GM12878 (cell line): Measurements from ENCODE around the gene ANO1. TPM values are rescaled to one million over a fixed set of nuclear protein-coding genes. Genes with fewer than 3 reads are reported as not detected.

ENCODE experiments used
- ATAC-seq: fragments of 200-7000 bp; cut with Tn5 transposase; 3 replicates; pipeline ENCODE4 v1.9.1; 2020; ENCODE audit warnings: mild to moderate bottlenecking, moderate library complexity
- BruUV-seq: library from RNA; stranded (reverse); fragments of 400-500 nt; replicated peaks from 2 replicates; lab custom pipeline; 2021; lab: Mats Ljungman, UMichigan
- CTCF ChIA-PET: fragments of 300-600 bp; sonication (Branson Sonifier 250); formaldehyde crosslinking; extraction: SDS; loops from one replicate; lab custom pipeline; 2021; ENCODE audit warnings: inconsistent platforms; lab: Yijun Ruan, JAX
- POLR2A ChIA-PET: fragments of 350-600 bp; formaldehyde crosslinking; extraction: SDS; loops from one replicate; lab custom pipeline; 2021; ENCODE audit warnings: inconsistent platforms; lab: Charles Lee
- RAD21 ChIA-PET: fragments of 300-600 bp; sonication (Branson Sonifier 250); formaldehyde crosslinking; loops from one replicate; lab custom pipeline; 2023; ENCODE audit warnings: antibody characterized with exemption; ENCODE audit not compliant: unreplicated experiment; lab: Charles Lee
- SMC1A ChIA-PET: fragments of 300-600 bp; sonication (Branson Sonifier 250); formaldehyde crosslinking; loops from one replicate; lab custom pipeline; 2023; ENCODE audit not compliant: unreplicated experiment, uncharacterized antibody; lab: Charles Lee
- DNase-seq: peaks from one replicate; pipeline ENCODE4 v3.0.0-alpha.2; 2011; ENCODE audit warnings: low read depth, low spot score
- FAIRE-seq: peaks from 3 replicates; lab custom pipeline; 2011; peaks lifted over from hg19 to GRCh38; lab: Jason Lieb, UNC
- H2AFZ ChIP-seq: 2 replicates; pipeline ENCODE4 v1.6.0; 2011; ENCODE audit warnings: low read depth, low read length, control low read depth; ENCODE audit not compliant: control insufficient read depth
- H3K27ac ChIP-seq: 2 replicates; pipeline ENCODE4 v1.5.1; 2011; ENCODE audit warnings: control low read depth; ENCODE audit not compliant: control insufficient read depth, insufficient read depth
- H3K27me3 ChIP-seq, 2 experiments: replicated peaks in 1 of 2; 2 replicates each; pipeline versions ENCODE4 v1.6.0 to v1.6.1; 2011; ENCODE audit warnings: low read length in 1 of 2; ENCODE audit not compliant: control insufficient read depth in 2 of 2, insufficient read depth in 2 of 2
- H3K36me3 ChIP-seq, 2 experiments: 2 replicates each; pipeline ENCODE4 v1.5.1; 2011; ENCODE audit warnings: low read length in 1 of 2; ENCODE audit not compliant: control insufficient read depth in 2 of 2, insufficient read depth in 2 of 2
- H3K4me1 ChIP-seq: 2 replicates; pipeline ENCODE4 v1.6.1; 2011; ENCODE audit warnings: mild to moderate bottlenecking, low read length, moderate library complexity, mixed read lengths; ENCODE audit not compliant: control insufficient read depth, insufficient read depth
- H3K4me2 ChIP-seq: 2 replicates; pipeline ENCODE4 v1.6.0; 2011; ENCODE audit warnings: control low read depth; ENCODE audit not compliant: control insufficient read depth, insufficient read depth
- H3K4me3 ChIP-seq: fragments of 200-600 bp; sonication (generic); 2 replicates; pipeline ENCODE4 v1.5.1; 2016
- H3K79me2 ChIP-seq: 2 replicates; pipeline ENCODE4 v1.6.0; 2011; ENCODE audit warnings: low read length; ENCODE audit not compliant: control insufficient read depth, insufficient read depth
- H3K9ac ChIP-seq: 2 replicates; pipeline ENCODE4 v1.8.0; 2011; ENCODE audit warnings: low read length, control low read depth, mixed read lengths; ENCODE audit not compliant: control insufficient read depth, insufficient read depth
- H3K9me3 ChIP-seq: replicated peaks from 3 replicates; pipeline ENCODE4 v1.5.1; 2011; ENCODE audit warnings: mild to moderate bottlenecking, low read length; ENCODE audit not compliant: control insufficient read depth, insufficient read depth
- H4K20me1 ChIP-seq: 2 replicates; pipeline ENCODE4 v1.6.0; 2011; ENCODE audit not compliant: control insufficient read depth, insufficient read depth
- CHD4 ChIP-seq: fragments of 200-600 bp; sonication (generic); IDR thresholded peaks from 2 replicates; pipeline ENCODE4 v1.6.1; 2016; ENCODE audit warnings: mild to moderate bottlenecking
- CREM ChIP-seq: IDR thresholded peaks from 2 replicates; pipeline ENCODE4 v1.6.1; 2014; ENCODE audit warnings: antibody characterized with exemption, low read depth
- ELK1 ChIP-seq: IDR thresholded peaks from 2 replicates; pipeline ENCODE4 v1.6.1; 2012; ENCODE audit warnings: low read depth, low read length, improper control_type of control experiment
- GABPA ChIP-seq: IDR thresholded peaks from 2 replicates; pipeline ENCODE4 v1.6.1; 2014; ENCODE audit warnings: antibody characterized with exemption, low read depth, mild to moderate bottlenecking, inconsistent platforms
- MTA3 ChIP-seq: IDR thresholded peaks from 2 replicates; pipeline ENCODE4 v1.6.1; 2012; ENCODE audit warnings: low read length, inconsistent platforms, borderline replicate concordance
- PAX5 ChIP-seq: IDR thresholded peaks from 2 replicates; pipeline ENCODE4 v1.6.1; 2011; ENCODE audit warnings: low read depth, low read length, borderline replicate concordance
- PRDM15 ChIP-seq: fragments of 450-650 bp; formaldehyde crosslinking; IDR thresholded peaks from 2 replicates; pipeline ENCODE4 v1.4.0; 2020; ENCODE audit warnings: mild to moderate bottlenecking, moderate library complexity
- RAD21 ChIP-seq: IDR thresholded peaks from 2 replicates; pipeline ENCODE4 v1.6.1; 2011; ENCODE audit warnings: mild to moderate bottlenecking, low read depth, low read length, moderate library complexity; ENCODE audit not compliant: insufficient read depth
- STAT1 ChIP-seq: fragments of 450-650 bp; conservative IDR thresholded peaks from 2 replicates; pipeline ENCODE4 v1.6.1; 2014; ENCODE audit warnings: antibody characterized with exemption, mild to moderate bottlenecking
- WGBS: methylation state at CpG from one replicate; pipeline ENCODE4 v1.1.6; 2016; ENCODE audit warnings: low lambda C conversion rate; ENCODE audit not compliant: insufficient replicate concordance, insufficient coverage; ENCODE audit errors: missing lambda C conversion rate; 5-methylcytosine and 5-hydroxymethylcytosine counted together
- in situ Hi-C: fragments of 300-500 bp; cut with MboI; formaldehyde crosslinking; loops from 9 replicates; pipeline ENCODE4 v1.14.3; 2018; ENCODE audit warnings: mixed read lengths
- intact Hi-C: fragments of 100-400 bp; cut with micrococcal nuclease; formaldehyde crosslinking; loops from one replicate; pipeline ENCODE4 v1.14.2; 2022; ENCODE audit not compliant: unreplicated experiment
- polyA plus RNA-seq, 11 experiments: library from polyadenylated mRNA; depleted of rRNA in 4 of 11; unstranded in 6 of 11; stranded (reverse) in 5 of 11; fragments of >200 nt; fragmentation: Nextera tagmentation in 4 of 11; fragmentation: Illumina TruSeq in 1 of 11; extraction: Ambion mirVana in 4 of 11; extraction: Trizol in 1 of 11; gene quantifications; 1 replicate in 1 of 11; 2 replicates in 10 of 11; pipeline versions ENCODE4 v1.2.1 to v1.2.3, GENCODE V29; 2011 to 2016; ENCODE audit warnings: inconsistent platforms in 2 of 11, missing spikeins in 2 of 11, low read depth in 1 of 11
- total RNA-seq, 4 experiments: library from RNA; depleted of rRNA in 3 of 4; stranded (reverse); fragments of >200 nt in 3 of 4; fragmentation: Illumina TruSeq in 1 of 4; extraction: Trizol in 1 of 4; gene quantifications; 2 replicates each; pipeline versions ENCODE4 v1.2.1 to v1.2.3, GENCODE V29; 2013 to 2021

The ANO1 gene
- total and polyA plus RNA-seq, 10 of the 15 experiments (the other 5 are each of a cell fraction or from before 2014, with no cell fraction given), result 0.01 to 0.38 (median 0.06) TPM; not detected in 7

GRCh38 chr11:70182266-70182665 is 104.1 kb downstream of the ANO1 start:
- Histone ChIP-seq H3K4me3 (no peak overlapping the region), H3K4me2 (no peak overlapping the region), H3K27ac (no peak overlapping the region), H3K9ac (no peak overlapping the region), H4K20me1 (no peaks in the 10 kb centered on the region), H3K27me3 (peaks cover 0 to 2% of the 10 kb centered on the region in 2 experiments; a peak in 1 of 4 replicates), H3K79me2 (no peaks in the 10 kb centered on the region), H3K9me3 (no peaks in the 10 kb centered on the region), H3K4me1 (no peaks in the 10 kb centered on the region), H3K36me3 (no peaks in the 10 kb centered on the region), H2AFZ (no peak overlapping the region)
- intact Hi-C loops (no loop called here), in situ Hi-C loops (no loop called here)
- TF ChIP-seq GABPA (no peak), PRDM15 (CRISPR knock-in tag) (no peak), CREM (no peak), RAD21 (no peak), CHD4 (no peak), ELK1 (no peak), MTA3 (no peak), STAT1 (no peak), PAX5 (no peak)
- no peak for ATAC-seq
- RAD21 ChIA-PET, result no interaction called here
- no peak for DNase-seq
- WGBS, result 49% methylated on average over 18 of the region's 18 CpGs
- SMC1A ChIA-PET, result no interaction called here
- no peak for FAIRE-seq
- no TSS peak for BruUV-seq
- POLR2A ChIA-PET, result no interaction called here
- CTCF ChIA-PET, result interaction anchor here (0.6 kb wide), 1 partner anchor 249 kb away, joined by 3 read pairs; no protein-coding TSS in a partner anchor
